ENCODE results near the gene FOXO1. TPM values are rescaled to one million over a fixed set of nuclear protein-coding genes. Genes with fewer than 3 reads are reported as not detected.
A peak's percentile ranks its signal among the peaks of the same experiment; 100 is the strongest.
"Not testable (repeated sequence)": the region's sequence is repeated elsewhere in the genome, so short reads cannot be mapped to it uniquely, and the experiment has no call there.

FOXO1 gene
- 10 to 100 TPM; 41.7 to 60.9 TPM for total RNA-seq

- TF ChIP-seq CTCF (IDR thresholded peaks at IDR 0.05), result no peak
- peak; percentile 46 for DNase-seq (ENCODE audit: low spot score)
Observed at GRCh38 chr13:40666045-40666932, at the start of gene FOXO1. TSS of gene FOXO1 (minus strand) at chr13:40666641. CDS start at chr13:40666212, 429 bp downstream.

DNA sequence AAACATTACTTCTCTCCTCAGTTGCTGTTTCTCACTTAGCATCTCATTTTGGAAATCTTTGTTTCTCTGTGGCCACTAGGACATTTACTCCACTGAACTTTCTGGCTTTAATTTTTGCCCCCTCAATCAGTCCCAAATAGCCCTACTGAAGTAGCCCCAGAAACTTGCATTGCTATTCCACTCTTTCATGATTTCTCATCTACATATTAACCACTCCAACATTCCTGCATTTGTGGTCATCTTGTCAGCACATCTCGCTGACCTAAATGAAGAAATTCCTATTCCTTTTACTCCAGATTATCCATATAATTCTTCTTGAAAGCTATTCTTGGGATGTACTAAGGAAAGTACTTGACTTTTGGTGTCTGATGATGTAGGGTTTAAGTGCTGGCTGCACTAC, 48.0 kb upstream of the FOXO1 start:
- not testable (repeated sequence) for H3K4me1 ChIP-seq (ENCODE audit: control insufficient read depth in 1 of 2, low read depth in 2 of 2); DNase-seq (ENCODE audit: low spot score); H3K4me3 ChIP-seq; H3K27ac ChIP-seq; ATAC-seq (ENCODE audit: insufficient number of reproducible peaks, low FRiP score, low read depth); H3K36me3 ChIP-seq; H3K27me3 ChIP-seq (replicated peaks; ENCODE audit: insufficient read depth)
- H3K9me3 ChIP-seq, result peaks cover 25% of the 10 kb centered on the region

More at GRCh38 chr13:40666045-40666932, at the start of gene FOXO1:
- Histone ChIP-seq H3K4me3 (peak within 1 kb of the TSS; percentile 97), H3K9me3 (no peaks in the 10 kb centered on the region), H3K36me3 (no peaks in the 10 kb centered on the region), H3K4me1 (ENCODE audit: control insufficient read depth in 1 of 2, low read depth in 2 of 2) (peaks cover 20 to 26% of the 10 kb centered on the region in 2 donors), H3K27ac (peak within 1 kb of the TSS; percentile 95 to 98), H3K27me3 (replicated peaks; ENCODE audit: insufficient read depth) (no peaks in the 10 kb centered on the region)
- peak; percentile 68 for ATAC-seq (ENCODE audit: insufficient number of reproducible peaks, low FRiP score, low read depth)

- ATAC-seq (ENCODE audit: insufficient number of reproducible peaks, low FRiP score, low read depth), result no peak
- peaks cover 36% of the 10 kb centered on the region for H3K9me3 ChIP-seq
Observed at GRCh38 chr13:40706439-40706838, 40.0 kb upstream of the FOXO1 start.

GRCh38 chr13:40697711-40698110, 31.3 kb upstream of the FOXO1 start:
- H3K4me1 ChIP-seq (ENCODE audit: control insufficient read depth in 1 of 2, low read depth in 2 of 2), result no peaks in the 10 kb centered on the region
- DNase-seq (ENCODE audit: low spot score) (no peak), ATAC-seq (ENCODE audit: insufficient number of reproducible peaks, low FRiP score, low read depth) (no peak)
- no peak overlapping the region for H3K27ac ChIP-seq
- H3K36me3 ChIP-seq, result no peaks in the 10 kb centered on the region
- H3K27me3 ChIP-seq (replicated peaks; ENCODE audit: insufficient read depth), result no peaks in the 10 kb centered on the region
- TF ChIP-seq CTCF (IDR thresholded peaks at IDR 0.05), result no peak
- H3K4me3 ChIP-seq, result no peak overlapping the region
- no peaks in the 10 kb centered on the region for H3K9me3 ChIP-seq

More at GRCh38 chr13:40706439-40706838, 40.0 kb upstream of the FOXO1 start:
- no peak for TF ChIP-seq CTCF (IDR thresholded peaks at IDR 0.05)
- Histone ChIP-seq H3K27me3 (replicated peaks; ENCODE audit: insufficient read depth) (no peaks in the 10 kb centered on the region), H3K4me1 (ENCODE audit: control insufficient read depth in 1 of 2, low read depth in 2 of 2) (no peaks in the 10 kb centered on the region), H3K36me3 (no peaks in the 10 kb centered on the region), H3K4me3 (no peak overlapping the region), H3K27ac (no peak overlapping the region)
- DNase-seq (ENCODE audit: low spot score), result no peak

DNA sequence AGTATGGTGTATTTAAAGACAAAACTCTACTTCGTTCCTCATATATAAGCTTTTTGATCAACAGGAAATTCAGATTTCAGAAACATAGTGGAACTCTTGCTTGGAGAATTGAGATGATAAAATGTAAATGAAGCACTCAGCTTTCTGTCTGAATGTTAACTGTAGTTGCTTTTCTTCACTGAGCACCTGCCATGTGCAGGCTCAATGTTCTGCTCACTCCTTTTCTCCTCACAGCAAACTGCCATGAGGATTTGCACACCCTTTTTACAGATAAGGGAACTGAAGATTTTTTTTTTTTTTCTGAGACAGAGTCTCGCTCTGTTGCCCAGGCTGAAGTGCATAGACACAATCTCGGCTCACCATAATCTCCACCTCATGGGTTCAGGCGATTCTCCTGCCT, 28.0 kb upstream of the FOXO1 start:
- ATAC-seq (ENCODE audit: insufficient number of reproducible peaks, low FRiP score, low read depth) (no peak), DNase-seq (ENCODE audit: low spot score) (no peak)
- no peak for TF ChIP-seq CTCF (IDR thresholded peaks at IDR 0.05)
- H3K36me3 ChIP-seq, result no peaks in the 10 kb centered on the region
- no peaks in the 10 kb centered on the region for H3K4me1 ChIP-seq (ENCODE audit: control insufficient read depth in 1 of 2, low read depth in 2 of 2)
- no peak overlapping the region for H3K4me3 ChIP-seq
- H3K27ac ChIP-seq, result no peak overlapping the region
- H3K9me3 ChIP-seq, result no peaks in the 10 kb centered on the region
- H3K27me3 ChIP-seq (replicated peaks; ENCODE audit: insufficient read depth), result no peaks in the 10 kb centered on the region

All from thoracic aorta (tissue), 2 donors.